HK-2 (cell line): ENCODE results near the gene VWA3A.
"Not testable (repeated sequence)": the region's sequence is repeated elsewhere in the genome, so short reads cannot be mapped to it uniquely, and the experiment has no call there.

Source experiments
- DNase-seq: peaks from one replicate; pipeline ENCODE4 v3.0.0-alpha.2; 2018; ENCODE audit not compliant: unreplicated experiment

Gene VWA3A

GRCh38 chr16:22132801-22133200, 40.5 kb downstream of the VWA3A start:
- DNase-seq, result no peak

GRCh38 chr16:22138482-22138881, 46.1 kb downstream of the VWA3A start:
- no peak for DNase-seq

GRCh38 chr16:22139008-22139407, 46.7 kb downstream of the VWA3A start:
- no peak for DNase-seq

DNA sequence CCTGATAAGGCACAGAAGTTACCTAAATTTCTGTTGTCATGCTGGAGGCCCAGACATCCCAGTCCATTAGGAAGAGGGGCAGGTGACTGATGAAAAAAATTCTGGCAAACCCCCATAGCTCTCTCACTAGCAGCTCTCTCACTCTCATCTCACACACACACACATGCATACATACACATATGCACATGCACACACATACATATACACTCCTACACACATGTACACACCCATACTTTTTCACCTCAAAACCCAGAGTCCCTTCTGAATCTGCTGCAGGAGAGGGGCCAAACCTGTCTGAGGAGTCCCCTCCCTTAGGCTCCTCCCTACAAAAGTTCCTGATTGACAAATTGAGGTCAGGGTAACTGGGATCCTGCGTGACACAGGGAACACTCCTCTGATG, 47.4 kb downstream of the VWA3A start:
- no peak for DNase-seq

DNA sequence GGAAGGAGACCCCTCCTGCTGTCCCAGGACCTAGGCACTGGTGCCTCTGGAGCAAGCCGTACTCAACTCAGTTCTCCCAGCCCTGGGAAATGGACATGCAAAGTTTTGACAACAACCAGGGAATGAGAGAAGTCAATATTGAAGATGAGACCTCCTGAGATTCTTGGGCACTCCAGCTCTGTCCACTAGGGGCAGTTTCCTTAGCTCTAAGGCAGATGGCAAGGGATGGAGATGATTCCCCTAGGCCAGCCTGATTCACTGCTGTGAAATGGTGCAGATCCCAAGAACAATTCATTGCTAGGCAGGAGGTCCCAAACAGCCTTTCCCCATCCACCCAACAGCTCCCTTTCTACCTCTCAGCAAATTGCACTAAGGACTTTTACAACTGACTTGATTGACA, 49.4 kb downstream of the VWA3A start:
- DNase-seq, result peak; percentile 1

GRCh38 chr16:22144520-22144919, 52.2 kb downstream of the VWA3A start:
- DNase-seq, result no peak

GRCh38 chr16:22147853-22148252, 55.5 kb downstream of the VWA3A start:
- no peak for DNase-seq

GRCh38 chr16:22151246-22151998, 59.1 kb downstream of the VWA3A start:
- no peak for DNase-seq

GRCh38 chr16:22152316-22152715, 60.0 kb downstream of the VWA3A start:
- no peak for DNase-seq

DNA sequence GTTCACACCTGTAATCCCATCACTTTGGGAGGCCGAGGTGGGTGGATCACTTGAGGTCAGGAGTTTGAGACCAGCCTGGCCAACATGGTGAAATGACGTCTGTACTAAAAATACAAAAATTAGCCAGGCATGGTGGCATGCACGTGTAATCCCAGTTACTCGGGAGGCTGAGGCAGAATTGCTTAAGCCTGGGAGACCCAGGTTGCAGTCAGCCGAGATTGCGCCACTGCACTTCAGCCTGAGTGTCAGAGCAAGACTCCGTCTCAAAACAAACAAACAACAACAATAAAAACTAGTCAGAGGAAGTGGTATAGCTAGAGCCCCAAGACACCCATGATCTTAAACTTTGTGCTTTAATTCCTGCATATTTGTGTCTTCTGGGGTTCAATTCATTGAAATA, 60.7 kb downstream of the VWA3A start:
- not testable (repeated sequence) for DNase-seq

- no peak for DNase-seq
Measured at GRCh38 chr16:22161401-22161800, 69.1 kb downstream of the VWA3A start.

DNA sequence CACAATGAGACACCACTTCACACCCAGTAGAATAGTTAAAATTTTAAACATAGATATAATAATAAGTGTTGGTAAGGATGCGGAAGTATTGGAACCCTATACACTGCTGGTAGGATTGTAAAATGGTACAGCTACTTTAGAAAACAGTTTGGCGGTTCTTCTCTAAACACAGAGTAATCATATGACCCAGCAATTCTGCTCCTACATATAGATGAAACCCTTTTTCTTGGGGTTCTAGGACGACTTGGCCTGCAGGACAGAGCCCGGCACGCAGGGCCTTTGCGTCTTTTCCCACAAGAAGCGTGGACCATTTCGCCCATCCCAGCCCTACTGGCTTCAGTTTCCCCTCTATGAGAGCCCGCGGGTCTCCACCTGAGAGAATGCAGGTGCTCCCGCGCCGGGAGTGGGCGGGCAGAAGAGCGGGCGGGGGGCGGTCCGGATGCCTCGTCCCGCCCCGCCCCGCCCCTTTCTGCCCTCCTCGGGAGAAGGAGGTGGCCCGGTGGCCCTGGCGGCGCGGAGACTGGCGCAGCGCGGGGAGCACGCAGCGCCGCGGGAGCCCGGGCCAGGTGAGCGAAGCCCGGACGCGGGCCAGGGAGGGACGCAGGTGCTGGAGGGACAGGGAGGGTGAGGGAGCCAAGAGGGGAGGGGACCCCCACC, 69.8 kb downstream of the VWA3A start, which contains the start of gene SDR42E2:
Gene SDR42E2 (plus strand): TSS at position 508 of the 657 bp plus-strand sequence. CDS start 3,077 bp downstream, outside the sequence.
- DNase-seq, result no peak

GRCh38 chr16:22162656-22163009, 70.3 kb downstream of the VWA3A start:
- DNase-seq, result no peak

DNA sequence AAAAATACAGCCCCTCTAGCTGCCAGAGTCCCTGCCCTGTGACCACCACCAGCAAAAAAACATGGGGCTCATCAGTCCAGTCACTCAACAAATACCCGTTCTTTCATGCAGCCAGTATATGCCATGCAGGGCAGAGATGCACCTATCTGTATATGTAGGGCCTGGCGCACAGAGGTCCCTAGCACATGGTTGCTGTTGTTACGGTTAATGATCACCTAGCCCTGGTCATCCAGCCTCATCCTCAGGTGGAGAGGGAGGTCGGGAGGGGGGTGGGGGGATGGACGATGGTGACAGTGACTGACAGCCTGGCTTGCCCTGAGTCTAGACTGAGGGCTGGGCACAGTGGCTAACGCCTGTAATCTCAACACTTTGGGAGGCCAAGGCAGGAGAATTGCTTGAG, 71.5 kb downstream of the VWA3A start:
- no peak for DNase-seq

- DNase-seq, result no peak
Measured at GRCh38 chr16:22164482-22164881, 72.1 kb downstream of the VWA3A start.

GRCh38 chr16:22165508-22166285, 73.4 kb downstream of the VWA3A start:
- no peak for DNase-seq

DNA sequence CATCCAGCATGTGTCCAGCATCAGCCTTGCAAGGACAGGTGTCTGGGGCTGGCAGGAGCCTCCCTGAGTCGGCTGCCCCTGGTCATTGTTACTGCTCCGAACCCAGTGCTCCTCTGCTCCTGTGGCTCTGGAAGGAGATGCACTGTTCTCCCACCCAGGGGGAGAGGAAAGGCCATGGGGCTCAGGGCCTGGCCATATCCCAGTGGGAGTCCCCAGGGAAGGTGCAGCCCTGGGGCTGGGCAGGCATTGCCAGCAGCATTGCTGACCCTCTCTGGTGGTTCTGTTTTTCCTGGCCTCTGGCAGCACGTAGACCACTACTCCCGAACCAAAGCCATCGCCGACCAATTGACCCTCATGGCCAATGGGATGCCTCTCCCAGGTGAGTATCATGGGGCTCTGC, 79.6 kb downstream of the VWA3A start:
- no peak for DNase-seq

GRCh38 chr16:22172642-22173041, 80.3 kb downstream of the VWA3A start:
- not testable (repeated sequence) for DNase-seq

DNA sequence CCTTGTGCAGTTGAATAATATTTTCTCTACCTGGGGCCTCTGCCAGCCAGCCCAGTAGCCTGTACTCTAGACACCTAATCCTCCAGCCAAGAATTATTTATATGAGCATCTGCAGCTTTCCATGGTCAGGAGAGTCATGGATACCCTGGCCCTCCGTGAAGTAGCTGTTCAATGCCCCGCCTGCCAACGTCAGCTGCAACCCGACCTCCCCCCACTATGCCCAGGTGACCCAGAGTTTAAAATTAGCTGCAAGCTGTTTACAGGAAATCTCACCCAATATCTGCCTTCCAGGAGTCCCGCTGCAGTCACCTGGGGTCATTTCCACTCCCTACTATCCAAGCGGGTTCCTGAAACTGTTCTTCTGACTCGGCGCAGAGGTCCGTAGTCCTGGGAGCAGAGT, 82.3 kb downstream of the VWA3A start:
- no peak for DNase-seq

DNA sequence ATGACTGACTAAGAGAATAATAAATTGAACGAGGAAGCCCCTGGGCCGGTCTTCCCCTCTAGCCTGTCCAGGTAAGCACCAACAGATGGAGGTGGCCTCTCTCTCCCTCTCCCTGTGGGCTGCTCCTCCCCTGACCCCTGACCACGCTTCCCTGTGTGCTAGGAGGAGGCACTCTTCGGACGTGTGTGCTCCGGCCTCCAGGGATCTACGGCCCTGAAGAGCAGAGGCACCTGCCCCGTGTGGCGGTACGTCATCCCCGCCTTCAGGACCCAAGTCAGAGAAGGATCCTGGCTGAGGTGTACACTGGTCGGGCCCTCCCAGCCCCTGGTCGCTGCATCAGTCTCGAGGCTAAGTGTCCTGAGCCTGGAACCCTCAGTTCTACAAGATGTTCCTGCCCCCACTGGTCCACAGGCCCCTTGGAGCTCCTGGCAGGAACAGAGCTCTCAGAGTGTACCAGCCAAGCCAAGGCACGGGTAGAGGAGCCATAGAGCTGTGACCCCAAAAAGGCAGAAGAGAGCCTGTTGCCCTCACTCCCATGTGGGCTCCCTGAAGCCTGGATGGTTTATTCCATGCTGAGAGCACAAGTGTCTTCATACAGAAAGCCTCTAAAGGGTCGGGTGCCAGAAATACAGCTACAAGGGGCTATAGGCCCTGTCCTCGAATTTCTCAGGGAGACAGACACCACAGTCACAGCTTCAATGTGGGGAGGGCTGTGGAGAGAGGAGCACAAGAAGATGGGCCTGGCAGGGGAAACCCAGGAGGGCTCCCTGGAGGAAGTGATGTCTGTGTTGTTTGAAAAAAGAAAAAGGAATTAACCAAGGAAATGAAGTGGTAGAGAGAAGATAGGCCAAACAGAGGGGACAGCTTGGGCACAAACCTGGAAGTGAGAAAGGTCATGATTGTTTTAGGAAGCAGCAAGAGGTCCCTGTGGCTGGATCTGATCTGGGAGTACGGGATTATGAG, 85.9 kb downstream of the VWA3A start:
- no peak for DNase-seq

DNA sequence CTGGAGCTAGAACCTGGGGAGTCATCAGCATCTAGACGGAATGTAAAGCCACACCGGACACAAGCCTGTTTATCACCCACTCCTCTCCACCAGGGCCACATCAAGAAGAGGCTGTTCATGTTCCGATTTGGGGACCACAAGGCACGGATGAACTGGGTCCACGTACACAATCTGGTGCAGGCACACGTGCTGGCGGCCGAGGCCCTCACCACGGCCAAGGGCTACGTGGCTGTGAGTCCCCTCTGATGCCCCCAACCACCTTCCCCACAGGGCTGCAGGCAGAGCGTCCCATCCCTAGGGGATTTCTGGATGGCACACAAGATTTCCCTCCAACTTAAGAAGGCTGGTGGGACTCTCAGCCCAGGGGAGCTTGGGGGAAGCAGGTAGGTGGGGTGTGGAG, 89.1 kb downstream of the VWA3A start:
- DNase-seq, result no peak

- DNase-seq, result no peak
Measured at GRCh38 chr16:22181843-22182242, 89.5 kb downstream of the VWA3A start.
